ENCODE measurements around the gene RPS24. TPM values are rescaled to one million over a fixed set of nuclear protein-coding genes. Genes with fewer than 3 reads are reported as not detected.
"Not testable (repeated sequence)": the region's sequence is repeated elsewhere in the genome, so short reads cannot be mapped to it uniquely, and the experiment has no call there.

Gene RPS24
- total RNA-seq, 1 experiment from 2014 or later, result 2,723 TPM

DNA sequence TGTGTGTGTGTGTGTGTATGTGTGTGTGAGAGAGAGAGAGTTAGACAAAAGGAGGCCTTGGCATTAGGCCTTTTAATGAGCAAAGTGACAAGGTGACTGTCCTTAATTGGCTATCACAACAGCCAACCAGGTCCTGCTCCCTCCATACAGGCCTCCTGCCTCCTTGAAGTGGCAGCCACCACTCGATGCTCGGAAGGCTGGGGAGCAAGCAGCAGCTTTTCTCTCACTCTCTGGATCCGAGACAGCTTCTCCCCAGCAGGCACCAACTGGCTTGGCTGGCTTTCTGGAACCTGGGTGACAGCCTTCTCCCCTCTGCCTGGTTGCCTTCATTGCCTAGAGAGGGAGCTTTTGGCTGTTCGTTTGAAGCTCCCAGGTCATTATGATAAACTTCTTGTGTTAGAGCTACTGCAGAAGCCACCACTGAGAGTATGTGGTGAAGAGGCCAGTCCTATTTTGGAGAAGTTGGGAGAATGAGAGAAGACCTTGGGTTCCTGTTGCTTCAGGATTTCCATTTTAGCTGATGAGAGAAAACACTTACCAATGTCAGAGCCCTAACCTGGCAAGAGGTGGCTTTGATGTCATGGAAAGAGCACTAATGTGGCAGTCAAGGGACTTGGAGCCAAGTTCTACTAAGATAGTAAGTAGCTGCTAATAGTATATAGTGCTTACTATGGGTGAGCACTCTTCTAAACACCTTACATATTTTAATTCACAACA, 37.6 kb downstream of the RPS24 start:
- in situ Hi-C loops (cut with HindIII; ENCODE audit: low pct_unique_long_range_greater_than_20kb, low sequenced_read_pairs), result no loop called here

DNA sequence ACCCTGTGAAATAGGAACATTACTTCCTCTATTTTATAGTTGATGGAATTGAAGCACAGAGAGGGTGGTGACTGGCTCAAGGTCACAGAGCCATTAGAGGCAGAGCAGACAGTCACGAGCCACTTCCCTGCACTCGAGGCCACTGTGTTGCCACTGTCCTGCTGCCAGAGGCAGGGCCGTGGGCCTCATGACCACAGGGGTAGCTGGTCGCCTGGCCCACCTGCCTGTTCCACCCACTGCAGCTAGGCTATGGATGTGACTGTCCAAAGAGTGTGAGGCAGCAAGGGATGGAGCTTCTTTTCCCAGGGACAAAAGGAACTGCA, 38.2 kb downstream of the RPS24 start:
- DNase-seq (ENCODE audit: low read depth), result no peak
- in situ Hi-C loops (cut with HindIII; ENCODE audit: low pct_unique_long_range_greater_than_20kb, low sequenced_read_pairs), result no loop called here

More for the DNA sequence above, 37.6 kb downstream of the RPS24 start:
- no peak for DNase-seq (ENCODE audit: low read depth)

DNA sequence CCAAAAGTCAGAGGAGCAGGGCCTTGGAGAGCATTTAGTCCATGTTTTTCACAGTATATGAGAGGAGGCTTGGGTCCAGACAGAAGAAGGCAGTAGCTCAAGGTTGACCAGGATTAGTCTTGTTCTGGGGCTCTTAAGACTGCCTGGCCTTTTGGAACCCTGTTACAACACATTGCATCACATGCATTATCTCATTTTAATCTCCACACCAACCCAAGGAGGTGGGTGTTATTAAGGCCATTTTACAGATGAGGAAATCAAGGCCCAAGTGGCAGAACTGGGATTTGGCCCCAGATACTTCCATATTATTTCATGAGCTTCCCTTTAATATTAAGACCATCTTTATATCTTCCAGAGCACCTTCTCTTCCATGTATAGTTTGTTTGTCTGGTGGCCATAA, 38.8 kb downstream of the RPS24 start:
- no peak for DNase-seq (ENCODE audit: low read depth)
- in situ Hi-C loops (cut with HindIII; ENCODE audit: low pct_unique_long_range_greater_than_20kb, low sequenced_read_pairs), result no loop called here

GRCh38 chr10:78075806-78076205, 42.1 kb downstream of the RPS24 start:
- DNase-seq (ENCODE audit: low read depth); in situ Hi-C loops (cut with HindIII; ENCODE audit: low pct_unique_long_range_greater_than_20kb, low sequenced_read_pairs): not testable (repeated sequence)

- DNase-seq (ENCODE audit: low read depth), result no peak
- in situ Hi-C loops (cut with HindIII; ENCODE audit: low pct_unique_long_range_greater_than_20kb, low sequenced_read_pairs), result no loop called here
Measured at GRCh38 chr10:78078539-78079330, 45.1 kb downstream of the RPS24 start.

DNA sequence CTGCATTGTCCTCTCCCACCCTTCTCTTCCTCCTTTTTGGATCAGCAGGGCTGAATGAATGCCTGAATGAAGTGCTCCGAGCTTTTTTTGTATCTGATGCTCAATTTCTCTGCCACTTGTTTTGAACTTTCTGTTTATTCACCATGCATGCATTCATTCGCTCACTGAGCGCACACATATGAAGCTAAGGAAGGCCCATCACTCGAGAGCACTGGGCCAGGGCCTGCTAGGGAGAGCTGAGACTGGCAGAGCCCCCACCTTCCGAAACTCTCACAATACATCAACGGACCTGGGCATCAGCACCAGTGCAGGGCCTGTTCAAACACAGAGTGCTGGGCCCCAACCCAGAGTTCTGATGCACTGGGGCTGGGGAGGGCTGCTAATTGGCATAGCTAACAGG, 45.7 kb downstream of the RPS24 start:
- in situ Hi-C loops (cut with HindIII; ENCODE audit: low pct_unique_long_range_greater_than_20kb, low sequenced_read_pairs), result no loop called here
- DNase-seq (ENCODE audit: low read depth), result no peak

GRCh38 chr10:78081292-78081691, 47.6 kb downstream of the RPS24 start:
- no peak for DNase-seq (ENCODE audit: low read depth)
- in situ Hi-C loops (cut with HindIII; ENCODE audit: low pct_unique_long_range_greater_than_20kb, low sequenced_read_pairs), result no loop called here

DNA sequence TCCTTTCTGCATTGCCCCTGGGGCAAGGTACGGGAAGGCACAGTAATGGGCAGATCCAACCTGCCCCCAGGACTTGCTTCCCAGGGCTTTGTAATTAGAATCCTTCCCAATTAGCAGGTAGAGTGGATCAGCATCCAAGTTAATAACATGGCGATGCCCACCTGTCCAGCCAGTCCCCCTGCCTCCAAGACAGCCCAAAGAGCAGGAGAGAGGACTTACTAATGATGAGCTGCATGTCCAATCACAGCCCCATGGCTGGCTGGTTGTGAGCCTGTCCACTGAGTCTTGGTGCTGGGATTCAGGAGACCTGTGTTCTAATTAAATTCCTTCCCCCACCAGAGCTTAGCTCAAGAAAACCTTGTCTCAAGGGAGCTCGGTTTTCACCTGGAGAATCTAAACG, 49.0 kb downstream of the RPS24 start:
- in situ Hi-C loops (cut with HindIII; ENCODE audit: low pct_unique_long_range_greater_than_20kb, low sequenced_read_pairs), result no loop called here
- no peak for DNase-seq (ENCODE audit: low read depth)

Other genes starting within 250 kb of the RPS24 start
- gene DLG5, start 107.1 kb upstream of the RPS24 start, total RNA-seq (2014; rRNA removed; shearing (Covaris generic); ENCODE audit: low replicate concordance), result 19.9 and 21.2 TPM in 2 replicates
- 11.1 and 12.8 TPM in 2 replicates for gene POLR3A, start 4.3 kb upstream of the RPS24 start, total RNA-seq (2014; rRNA removed; shearing (Covaris generic); ENCODE audit: low replicate concordance)

Data from Caki2 (cell line).